Breast epithelium (tissue), 3 donors: ENCODE data around the gene RAD51C.

Experiments
- POLR2AphosphoS5 ChIP-seq, 3 donors: sonication (generic); formaldehyde crosslinking; IDR thresholded peaks; one replicate each; pipeline ENCODE4 v1.6.1; 2017; ENCODE audit warnings: antibody characterized with exemption in 3 of 3
- TF ChIP-seq, protein P1 (sequence below), 3 donors: fragments of 450-650 bp; IDR thresholded peaks; one replicate each; pipeline ENCODE4 v1.5.1; 2016 to 2017; ENCODE audit warnings: antibody characterized with exemption in 3 of 3, mild to moderate bottlenecking in 3 of 3, moderate library complexity in 3 of 3

DNA sequence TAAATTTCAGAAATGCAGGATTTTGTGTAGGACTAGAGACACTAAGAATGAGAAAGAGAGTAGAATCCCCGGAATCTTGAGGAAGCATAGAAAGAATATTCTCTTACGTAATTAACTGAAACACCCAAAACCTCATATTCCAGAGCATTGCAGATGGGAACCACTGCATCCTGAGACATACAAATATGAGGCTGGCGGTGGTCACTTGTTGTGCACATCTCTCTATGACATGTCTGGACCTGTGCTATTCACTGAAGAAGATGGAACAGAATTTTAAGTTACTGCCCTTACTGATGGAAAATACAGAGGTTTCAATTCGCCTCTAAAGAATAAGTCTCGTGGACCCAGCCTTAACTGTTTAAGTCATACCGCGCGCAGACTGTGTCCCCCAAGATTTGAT is 806 bp downstream of the RAD51C start:
- TF ChIP-seq, protein P1, sequence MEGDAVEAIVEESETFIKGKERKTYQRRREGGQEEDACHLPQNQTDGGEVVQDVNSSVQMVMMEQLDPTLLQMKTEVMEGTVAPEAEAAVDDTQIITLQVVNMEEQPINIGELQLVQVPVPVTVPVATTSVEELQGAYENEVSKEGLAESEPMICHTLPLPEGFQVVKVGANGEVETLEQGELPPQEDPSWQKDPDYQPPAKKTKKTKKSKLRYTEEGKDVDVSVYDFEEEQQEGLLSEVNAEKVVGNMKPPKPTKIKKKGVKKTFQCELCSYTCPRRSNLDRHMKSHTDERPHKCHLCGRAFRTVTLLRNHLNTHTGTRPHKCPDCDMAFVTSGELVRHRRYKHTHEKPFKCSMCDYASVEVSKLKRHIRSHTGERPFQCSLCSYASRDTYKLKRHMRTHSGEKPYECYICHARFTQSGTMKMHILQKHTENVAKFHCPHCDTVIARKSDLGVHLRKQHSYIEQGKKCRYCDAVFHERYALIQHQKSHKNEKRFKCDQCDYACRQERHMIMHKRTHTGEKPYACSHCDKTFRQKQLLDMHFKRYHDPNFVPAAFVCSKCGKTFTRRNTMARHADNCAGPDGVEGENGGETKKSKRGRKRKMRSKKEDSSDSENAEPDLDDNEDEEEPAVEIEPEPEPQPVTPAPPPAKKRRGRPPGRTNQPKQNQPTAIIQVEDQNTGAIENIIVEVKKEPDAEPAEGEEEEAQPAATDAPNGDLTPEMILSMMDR (IDR thresholded peaks at IDR 0.05), result no peak
- TF ChIP-seq POLR2AphosphoS5 (IDR thresholded peaks at IDR 0.05), result no peak
